ENCODE results near the gene ASB6. TPM values are rescaled to one million over a fixed set of nuclear protein-coding genes. Genes with fewer than 3 reads are reported as not detected.
A peak's percentile ranks its signal among the peaks of the same experiment; 100 is the strongest.

ASB6 gene
- total and polyA plus RNA-seq, 2 of the 13 experiments (the other 11 are each of a cell fraction or from before 2014, with no cell fraction given), result 8.2 to 8.4 TPM

- Histone ChIP-seq H3K27me3 (ENCODE audit: control insufficient read depth in 1 of 2, insufficient read depth in 2 of 2, low read length in 2 of 2) (no peaks in the 10 kb centered on the region; a peak in 1 of 5 replicates), H3K27ac (ENCODE audit: extremely low read length, insufficient read depth, low read length) (no peak overlapping the region), H2AFZ (ENCODE audit: low read length) (no peak overlapping the region), H3K9me3 (ENCODE audit: low read length) (no peaks in the 10 kb centered on the region), H3K4me3 (replicated peaks in 1 of 3; ENCODE audit: insufficient read depth in 1 of 3, low read depth in 2 of 3, low read length in 3 of 3) (no peak overlapping the region), H3K9ac (ENCODE audit: insufficient read depth, low read depth, low read length) (no peak overlapping the region), H4K20me1 (ENCODE audit: insufficient read depth, low read length) (peaks cover 7% of the 10 kb centered on the region; the same call in 1 of the 2 replicates), H3K79me2 (ENCODE audit: insufficient read depth, low read length) (no peaks in the 10 kb centered on the region), H3K4me2 (ENCODE audit: low read depth, low read length) (no peak overlapping the region), H3K4me1 (ENCODE audit: insufficient read depth, low read length) (peaks cover 22% of the 10 kb centered on the region), H3K36me3 (replicated peaks in 1 of 2; ENCODE audit: control insufficient read depth in 1 of 2, insufficient read depth in 2 of 2, low read length in 2 of 2) (no peaks in the 10 kb centered on the region; a peak in 1 of 5 replicates)
- ATAC-seq, result no peak
- ChIA-PET POLR2A (interaction anchor here (1.4 kb wide), 1 partner anchor 437 kb away, joined by 3 read pairs; the partner anchor contains the start of gene IER5L), CTCF (ENCODE audit: low intra/inter-chr PET ratio, low total read pairs) (no interaction called here)
- in situ Hi-C loops (cut with HindIII; ENCODE audit: extremely low pct_ligation_motif_present, low pct_unique_long_range_greater_than_20kb), result loop anchor here (10.0 kb wide), 3 partner anchors 120 to 440 kb away; partner anchors contain the start of gene IER5L
- BruUV-seq (replicated peaks), result no TSS peak
- 57% methylated on average over 10 of the region's 10 CpGs for WGBS (ENCODE audit: low lambda C conversion rate)
- intact Hi-C loops (cut with micrococcal nuclease; ENCODE audit: unreplicated experiment), result no loop called here
- TF ChIP-seq KAT2B (IDR thresholded peaks at IDR 0.05; ENCODE audit: borderline replicate concordance, low read depth, low read length) (no peak), ZBTB37 (CRISPR knock-in tag; IDR thresholded peaks at IDR 0.05) (no peak), ZNF326 (CRISPR knock-in tag; IDR thresholded peaks at IDR 0.05; ENCODE audit: borderline replicate concordance) (0 out of 2 replicates have a peak, but pooled peaks have one; percentile 59), ARID4A (CRISPR knock-in tag; IDR thresholded peaks at IDR 0.05; ENCODE audit: borderline replicate concordance) (no peak), POLR2A (IDR thresholded peaks at IDR 0.05; ENCODE audit: insufficient read depth in 1 of 2, low read depth in 2 of 2, low read length in 2 of 2) (no peak)
- no peak for DNase-seq (ENCODE audit: low spot score)
- FAIRE-seq, result no peak
Observed at GRCh38 chr9:129614932-129615331, 27.0 kb downstream of the ASB6 start.
